HG02763 (cell line): ENCODE measurements around the gene ABCD1.
"Not testable (repeated sequence)": the region's sequence is repeated elsewhere in the genome, so short reads cannot be mapped to it uniquely, and the experiment has no call there.

Experiments used
- ATAC-seq: cut with Tn5 transposase; IDR thresholded peaks from one replicate; pipeline ENCODE4 v1.9.1; 2021; ENCODE audit warnings: mild to moderate bottlenecking, moderate library complexity; ENCODE audit not compliant: unreplicated experiment

The ABCD1 gene

DNA sequence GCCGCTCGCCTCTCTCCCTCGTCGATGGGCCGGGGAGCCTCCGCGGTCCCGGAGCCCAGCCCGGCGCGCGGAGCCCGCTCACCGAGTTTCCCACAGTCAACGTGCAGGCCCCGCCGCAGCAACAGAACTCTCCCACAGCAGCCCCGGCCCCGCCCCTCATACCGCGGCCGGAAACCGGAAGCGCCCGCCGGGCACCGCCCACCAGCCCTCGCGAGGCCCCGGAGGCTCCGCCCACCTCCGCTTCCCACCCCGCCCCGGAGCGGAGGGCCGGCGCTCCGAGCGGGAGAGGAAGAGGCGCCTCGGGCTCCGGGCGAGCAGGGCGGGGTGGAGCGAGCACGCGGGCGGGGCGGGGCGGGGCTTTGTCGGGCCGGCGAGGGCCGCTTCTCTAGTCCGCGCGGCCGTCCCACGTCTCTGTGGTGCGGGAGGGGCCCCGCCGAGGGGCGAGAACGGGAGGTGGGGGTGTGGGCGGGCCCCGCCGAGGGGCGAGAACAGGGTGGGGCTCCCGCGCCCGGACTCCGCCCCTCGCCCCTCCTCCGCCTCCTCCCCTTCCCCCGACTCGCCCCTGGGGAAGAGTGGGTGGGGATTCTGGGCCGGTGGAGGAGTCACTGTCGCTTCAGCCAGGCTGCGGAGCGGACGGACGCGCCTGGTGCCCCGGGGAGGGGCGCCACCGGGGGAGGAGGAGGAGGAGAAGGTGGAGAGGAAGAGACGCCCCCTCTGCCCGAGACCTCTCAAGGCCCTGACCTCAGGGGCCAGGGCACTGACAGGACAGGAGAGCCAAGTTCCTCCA lies at the start of gene ABCD1, which contains the start of gene BCAP31:
ABCD1 (plus strand) TSS at position 605 of the 787 bp plus-strand sequence. CDS start 411 bp downstream, outside the sequence.
BCAP31 (minus strand) TSS at position 136 of the 787 bp plus-strand sequence. CDS start 1,143 bp downstream, outside the sequence.
- peak; percentile 59 for ATAC-seq

DNA sequence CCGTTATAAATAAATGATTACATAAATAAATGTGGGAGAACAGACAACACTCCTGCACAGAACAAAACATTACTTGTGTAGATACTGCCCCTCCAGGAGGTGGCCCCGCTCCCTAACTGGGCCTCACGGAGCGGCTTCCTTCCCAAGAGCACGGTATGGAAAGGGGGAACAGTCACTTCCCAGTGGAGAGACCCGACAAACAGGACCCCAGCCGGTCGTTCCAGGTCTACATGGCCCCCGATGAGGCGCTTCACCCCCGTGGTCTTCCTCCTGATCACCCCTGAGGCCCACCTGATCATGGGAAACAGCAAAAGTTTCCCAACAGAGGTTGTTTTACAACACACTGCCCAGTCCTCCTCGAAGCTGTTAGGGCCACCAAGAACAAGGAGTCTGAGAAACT lies 43.5 kb upstream of the ABCD1 start:
- no peak for ATAC-seq

DNA sequence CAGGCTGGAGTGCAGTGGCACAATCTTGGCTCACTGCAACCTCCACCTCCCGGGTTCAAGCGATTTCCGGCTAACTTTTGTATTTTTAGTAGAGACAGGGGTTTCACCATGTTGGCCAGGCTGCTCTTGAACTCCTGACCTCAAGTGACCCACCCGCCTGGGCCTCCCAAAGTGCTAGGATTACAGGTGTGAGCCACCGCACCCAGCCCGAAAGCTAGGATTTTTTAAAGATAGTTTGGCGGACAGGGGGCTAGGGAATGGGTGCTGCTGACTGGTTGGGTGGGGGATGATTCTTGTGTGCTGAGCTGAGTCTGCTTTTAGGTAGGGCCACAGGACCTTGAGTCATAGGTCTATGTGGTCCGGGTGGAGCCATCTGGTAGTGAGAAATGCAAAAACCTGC lies 41.2 kb upstream of the ABCD1 start:
- ATAC-seq = not testable (repeated sequence)

DNA sequence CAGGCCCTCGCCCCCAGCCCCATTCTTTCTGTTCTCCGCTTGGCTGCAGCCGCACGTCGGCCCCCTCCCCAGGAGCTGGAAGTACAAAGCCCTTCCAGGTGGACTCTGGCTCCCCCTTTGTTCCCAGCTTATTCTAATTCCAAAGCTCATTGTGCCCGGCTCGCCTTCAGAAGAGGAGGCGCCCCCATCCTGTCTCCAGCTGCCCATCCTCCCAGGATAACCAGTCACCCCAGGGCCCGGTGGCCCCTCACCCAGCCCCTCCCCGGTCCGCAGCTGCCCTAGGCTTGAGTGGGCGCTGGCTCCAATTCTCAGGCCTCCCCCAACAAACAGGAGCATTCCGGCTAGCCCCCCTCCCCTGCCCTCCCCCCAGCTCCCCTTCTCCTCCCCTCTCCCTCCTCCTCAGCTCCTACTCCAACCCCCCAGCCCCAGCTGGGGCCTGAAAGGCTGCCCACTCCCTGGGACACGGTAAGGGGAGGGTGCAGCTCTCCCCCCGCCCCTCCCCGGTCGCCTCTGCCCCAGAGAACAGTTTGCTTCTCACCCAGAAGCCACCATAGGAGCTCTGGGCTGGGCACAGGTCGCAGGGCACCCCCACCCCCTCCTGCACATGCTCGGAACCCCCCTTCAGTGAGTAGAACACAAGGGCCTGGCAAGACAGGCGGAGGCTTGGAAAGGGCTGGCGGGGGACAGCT lies 40.0 kb upstream of the ABCD1 start:
- no peak for ATAC-seq

DNA sequence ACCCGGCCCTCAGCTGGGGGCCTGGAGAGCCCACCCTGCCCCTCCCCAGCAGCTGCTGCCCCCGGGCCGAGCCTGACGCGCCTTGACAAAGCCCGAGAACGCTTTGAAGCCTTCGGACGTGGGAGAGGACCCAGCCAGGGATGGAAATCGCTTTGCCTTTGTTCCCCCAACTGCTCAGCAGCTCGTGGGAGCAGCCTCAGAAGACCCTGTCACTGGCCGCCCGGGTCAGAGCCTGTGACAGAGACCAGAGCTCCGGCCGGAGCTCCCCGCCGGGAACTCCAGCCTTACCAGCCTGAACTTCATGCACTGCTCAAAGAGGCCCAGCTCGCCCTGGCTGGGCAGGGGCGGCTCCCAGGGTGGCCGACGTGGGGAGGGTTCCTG lies 39.5 kb upstream of the ABCD1 start:
- ATAC-seq = no peak

DNA sequence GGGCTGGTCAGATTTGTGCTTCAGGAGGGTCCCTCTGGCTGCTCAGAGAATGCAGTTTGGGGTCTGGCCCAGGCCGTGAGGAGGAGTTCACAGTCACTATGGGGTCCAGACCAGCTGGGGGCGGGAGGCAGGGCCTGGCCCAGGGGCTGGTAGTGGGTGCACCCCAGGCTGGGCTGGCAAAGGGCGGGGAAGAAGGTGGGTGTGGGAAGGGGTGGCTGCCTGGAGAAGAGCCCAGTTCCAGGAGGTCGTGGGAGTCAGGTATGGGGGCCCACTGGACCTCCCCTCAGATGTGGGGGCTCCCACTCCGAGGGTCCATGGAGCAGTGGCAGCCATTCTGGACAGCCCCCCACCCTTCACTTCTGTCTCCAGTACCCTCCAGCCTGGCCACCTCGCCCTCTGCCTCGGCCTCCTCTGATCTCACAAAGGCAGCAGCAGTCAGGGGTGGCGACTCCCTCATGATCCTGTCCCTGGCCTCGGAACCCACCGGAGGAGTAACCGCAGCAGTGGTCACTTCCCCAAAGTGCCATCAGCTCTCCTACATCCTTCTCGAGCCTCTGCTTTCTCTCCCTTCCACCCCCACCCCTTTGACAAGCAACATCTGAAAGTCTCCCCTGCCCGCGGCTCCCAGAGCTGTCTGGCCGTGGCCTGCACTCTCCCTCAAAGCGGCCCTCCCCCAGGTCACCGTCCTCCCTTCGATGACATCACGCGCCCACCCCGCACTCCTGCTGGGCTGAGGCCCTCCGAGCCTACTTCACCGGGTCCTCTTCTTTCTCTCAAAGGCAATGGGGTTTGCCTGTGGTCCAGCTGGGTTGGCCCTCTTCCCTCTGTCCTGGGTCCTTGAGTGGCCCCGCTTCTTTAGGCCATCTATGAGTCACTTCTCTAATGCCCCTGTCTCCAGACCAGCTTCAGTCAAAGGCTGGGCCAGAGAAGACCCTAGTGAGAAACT lies 38.6 kb upstream of the ABCD1 start:
- no peak for ATAC-seq

DNA sequence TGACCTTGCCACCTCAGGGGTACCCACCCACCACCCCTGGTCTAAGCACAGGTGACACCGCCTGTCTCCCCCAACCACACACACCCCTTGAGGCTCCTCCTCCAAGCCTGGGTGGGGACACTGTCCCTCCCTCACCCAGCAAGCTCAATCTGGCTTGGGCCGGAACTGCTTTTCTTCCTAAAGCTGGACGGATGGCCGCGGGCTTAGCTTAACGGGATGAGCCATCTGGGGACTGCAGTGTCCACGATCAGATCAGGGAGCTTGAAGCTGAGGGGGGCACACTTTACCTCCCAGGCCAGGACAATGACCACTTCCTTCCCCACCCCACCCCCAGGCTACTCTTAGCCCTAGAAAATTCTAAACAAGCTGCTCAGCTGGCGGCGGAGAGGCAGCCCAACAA lies 37.9 kb upstream of the ABCD1 start:
- ATAC-seq = no peak

DNA sequence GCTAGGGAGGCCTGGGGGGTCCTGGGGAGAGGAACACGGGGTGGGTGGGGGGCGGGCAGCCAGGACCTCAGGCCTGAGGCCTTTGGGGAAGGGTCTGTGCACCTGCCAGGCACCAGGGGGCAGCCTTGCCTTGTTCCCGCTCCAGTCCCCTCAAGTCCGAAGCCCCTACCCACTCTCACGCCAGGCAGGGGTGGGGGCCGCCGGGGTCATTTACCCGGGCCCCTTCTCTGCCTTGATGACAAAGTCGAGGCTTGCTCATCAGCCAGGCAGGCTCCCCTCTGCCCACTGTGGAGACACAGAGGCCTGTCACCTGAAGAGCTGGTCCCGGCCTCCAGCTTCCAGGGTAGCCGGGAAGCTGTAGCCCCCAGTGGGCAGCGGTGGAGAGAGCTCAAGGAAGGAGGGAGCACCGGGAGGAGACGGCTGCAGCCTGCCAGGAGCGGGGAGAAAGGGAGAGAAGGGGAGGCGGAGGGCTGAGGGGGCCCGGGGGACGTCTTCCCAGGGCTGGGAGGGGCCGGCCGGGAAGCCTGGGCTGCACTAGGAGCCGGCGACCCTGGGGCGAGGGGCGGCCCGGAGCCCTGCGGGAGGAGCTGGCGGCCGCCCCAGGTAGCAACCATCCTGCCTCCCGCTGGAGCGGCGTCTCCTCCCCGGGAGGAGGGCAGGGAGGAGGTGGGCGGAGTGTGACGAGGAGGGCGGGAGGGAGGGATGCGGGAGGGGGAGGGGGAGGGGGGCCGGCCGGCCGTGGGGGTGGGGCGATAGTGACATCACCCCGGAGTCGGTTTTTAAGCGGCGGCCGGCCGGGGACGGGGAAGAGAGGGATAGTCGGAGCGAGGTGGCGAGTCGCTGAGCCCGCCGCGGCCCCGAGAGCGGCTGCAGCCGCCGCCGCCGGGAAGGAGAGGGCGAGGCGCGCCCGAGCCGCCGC lies 37.3 kb upstream of the ABCD1 start, which contains the start of gene SLC6A8:
SLC6A8 (plus strand) TSS at position 806 of the 919 bp plus-strand sequence. CDS start 649 bp downstream, outside the sequence.
- no peak for ATAC-seq

DNA sequence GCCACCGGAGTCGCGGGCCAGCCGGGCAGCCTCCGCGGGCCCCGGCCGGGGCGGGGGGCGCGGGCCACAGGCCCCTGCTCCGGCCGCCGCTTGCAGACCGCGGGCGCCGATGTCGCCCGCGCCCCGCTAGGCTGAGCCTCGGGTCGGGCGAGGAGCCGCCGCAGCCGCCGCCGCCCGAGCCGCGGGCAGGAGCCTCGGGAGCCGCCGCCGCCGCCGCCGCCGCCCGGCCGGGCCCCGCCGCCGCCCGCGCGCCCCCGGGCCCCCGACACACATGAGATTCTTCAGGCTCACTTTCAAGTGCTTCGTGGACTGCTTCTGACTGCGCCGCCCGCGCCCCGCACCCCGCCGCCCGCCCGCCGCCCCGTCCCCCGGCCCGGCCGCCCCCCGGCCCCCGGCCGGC lies 36.6 kb upstream of the ABCD1 start:
- no peak for ATAC-seq

DNA sequence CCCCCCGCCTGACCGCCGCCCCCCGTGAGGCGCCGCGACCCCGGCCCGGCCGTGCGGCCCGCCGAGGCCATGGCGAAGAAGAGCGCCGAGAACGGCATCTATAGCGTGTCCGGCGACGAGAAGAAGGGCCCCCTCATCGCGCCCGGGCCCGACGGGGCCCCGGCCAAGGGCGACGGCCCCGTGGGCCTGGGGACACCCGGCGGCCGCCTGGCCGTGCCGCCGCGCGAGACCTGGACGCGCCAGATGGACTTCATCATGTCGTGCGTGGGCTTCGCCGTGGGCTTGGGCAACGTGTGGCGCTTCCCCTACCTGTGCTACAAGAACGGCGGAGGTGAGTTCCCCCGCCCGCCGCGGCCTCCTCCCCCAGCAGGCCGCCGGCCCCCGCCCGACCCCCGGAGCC lies 36.1 kb upstream of the ABCD1 start:
- no peak for ATAC-seq

DNA sequence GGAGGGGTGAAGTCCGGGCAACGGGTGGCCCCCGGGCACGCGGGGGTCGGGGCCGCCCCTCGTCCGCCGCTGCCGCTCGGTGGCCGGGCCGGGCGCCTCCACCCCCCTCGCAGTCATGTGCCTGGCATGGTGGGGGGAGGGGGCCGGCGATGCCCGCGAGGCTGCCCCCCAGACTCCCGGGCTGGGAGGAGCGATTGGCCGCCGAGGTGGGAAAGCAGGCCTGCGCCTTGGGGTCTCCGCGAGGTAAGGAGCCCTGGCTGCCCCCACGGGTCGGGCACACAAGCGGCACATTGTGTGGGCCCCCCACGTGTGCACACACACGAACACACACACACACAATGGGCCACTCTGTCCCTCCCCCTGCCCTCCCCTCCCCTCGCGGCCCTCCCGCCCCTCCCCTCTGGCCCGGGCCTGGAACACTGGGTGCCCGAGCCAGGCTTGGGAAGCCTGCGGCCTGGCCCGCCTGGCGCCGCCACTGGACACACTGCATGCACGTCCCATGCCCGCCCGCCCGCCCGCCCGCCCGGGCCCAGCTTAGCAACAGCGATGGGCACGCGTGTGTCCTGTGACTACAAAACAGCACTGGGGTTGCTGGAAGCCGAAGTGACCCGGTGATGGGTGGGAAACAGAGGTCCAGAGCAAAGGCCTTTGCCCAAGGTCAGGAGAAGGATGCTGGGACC lies 35.6 kb upstream of the ABCD1 start:
- no peak for ATAC-seq

DNA sequence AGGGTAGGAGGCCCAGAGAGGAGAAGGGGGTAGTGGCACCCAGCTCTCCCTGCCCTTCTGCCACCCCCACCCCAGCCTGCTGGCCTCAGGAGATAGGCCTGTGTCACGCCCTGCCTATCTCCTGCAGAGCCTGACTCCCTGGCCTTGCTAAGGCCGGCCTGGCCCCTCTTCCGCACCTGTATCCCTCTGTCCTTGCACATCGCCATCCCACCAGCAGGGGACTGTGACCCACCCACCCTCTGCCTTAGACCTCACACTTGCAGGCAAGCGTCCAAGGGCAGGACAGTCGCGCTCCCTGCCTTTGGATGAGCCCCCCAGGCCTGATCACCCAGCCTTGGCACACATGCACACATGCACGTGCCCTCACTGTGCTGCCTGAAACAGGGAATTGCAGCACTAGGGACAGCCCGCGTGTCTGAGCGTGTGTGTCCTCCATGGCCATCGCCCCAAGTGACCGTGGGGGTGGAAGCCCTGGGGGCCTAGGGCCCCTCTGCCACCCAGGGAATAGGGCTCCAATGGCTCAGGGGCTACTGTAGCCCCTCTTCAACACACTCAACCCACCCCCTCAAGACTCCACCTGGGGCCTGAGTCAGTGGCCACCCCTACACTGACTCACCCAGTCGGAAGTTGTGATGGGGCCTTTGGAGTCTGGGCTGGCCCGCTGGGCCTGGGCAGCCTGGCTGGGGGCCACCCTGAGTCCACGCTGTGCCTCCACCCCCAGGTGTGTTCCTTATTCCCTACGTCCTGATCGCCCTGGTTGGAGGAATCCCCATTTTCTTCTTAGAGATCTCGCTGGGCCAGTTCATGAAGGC lies 34.8 kb upstream of the ABCD1 start:
- ATAC-seq = no peak

DNA sequence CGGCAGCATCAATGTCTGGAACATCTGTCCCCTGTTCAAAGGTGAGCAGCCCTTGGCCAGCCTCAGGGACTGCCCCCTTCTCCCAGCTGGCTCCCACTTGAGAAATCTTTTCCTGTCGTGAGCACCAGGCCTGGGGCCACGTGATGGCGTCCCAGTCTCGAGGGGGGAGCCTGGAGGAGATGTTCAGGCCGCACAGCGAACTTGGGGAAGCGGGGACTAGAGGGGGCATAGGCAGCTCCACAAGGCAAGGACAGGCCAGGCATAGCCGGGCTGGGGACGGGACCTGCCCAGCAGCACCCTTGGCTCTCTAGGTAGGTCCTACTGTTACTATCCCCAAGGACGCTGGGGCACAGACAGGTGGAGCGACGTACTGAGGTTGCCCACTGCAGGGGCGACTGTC lies 34.2 kb upstream of the ABCD1 start:
- ATAC-seq = no peak

DNA sequence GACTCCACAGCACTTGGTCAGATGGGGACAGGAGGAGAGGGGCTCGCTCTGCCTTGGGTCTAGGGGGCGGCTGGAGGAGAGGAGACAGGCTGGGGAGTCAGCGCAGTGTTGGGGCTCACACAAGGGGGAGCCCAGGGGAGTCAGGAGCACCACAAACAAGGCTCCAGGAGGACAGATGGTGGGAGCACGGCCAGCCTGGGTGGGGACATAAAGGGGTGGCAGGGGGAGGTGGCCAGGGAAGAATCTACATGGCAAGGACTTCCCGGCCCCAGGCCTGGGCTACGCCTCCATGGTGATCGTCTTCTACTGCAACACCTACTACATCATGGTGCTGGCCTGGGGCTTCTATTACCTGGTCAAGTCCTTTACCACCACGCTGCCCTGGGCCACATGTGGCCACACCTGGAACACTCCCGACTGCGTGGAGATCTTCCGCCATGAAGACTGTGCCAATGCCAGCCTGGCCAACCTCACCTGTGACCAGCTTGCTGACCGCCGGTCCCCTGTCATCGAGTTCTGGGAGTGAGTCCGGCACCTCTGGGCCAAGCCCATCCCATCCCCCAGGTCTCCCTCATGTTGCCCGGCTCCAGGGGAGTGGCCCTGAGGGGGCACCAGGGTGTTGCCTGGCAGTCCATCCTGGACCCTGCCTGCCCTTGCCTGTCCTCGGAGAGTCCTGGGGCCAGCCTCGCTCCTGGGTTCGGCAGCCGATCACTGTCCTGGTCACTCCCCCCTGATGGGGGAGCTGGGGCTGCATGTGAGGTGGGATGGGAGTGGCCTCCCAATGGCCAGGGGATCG lies 33.4 kb upstream of the ABCD1 start:
- not testable (repeated sequence) for ATAC-seq

DNA sequence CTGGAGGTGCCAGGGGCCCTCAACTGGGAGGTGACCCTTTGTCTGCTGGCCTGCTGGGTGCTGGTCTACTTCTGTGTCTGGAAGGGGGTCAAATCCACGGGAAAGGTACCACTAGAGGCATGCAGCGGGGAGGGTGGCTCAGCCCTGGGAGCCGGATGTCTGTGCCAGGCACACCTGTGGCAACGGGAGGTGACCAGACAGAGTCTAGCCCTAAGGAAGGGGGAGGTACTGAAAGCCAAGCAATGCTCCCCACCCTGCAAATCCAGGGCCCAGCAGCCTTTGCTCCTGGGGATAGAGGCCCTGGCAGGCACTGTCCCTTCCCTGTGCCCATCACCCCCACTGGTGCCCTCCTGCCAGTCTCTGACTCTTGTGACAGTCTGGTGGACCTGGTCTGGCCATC lies 32.7 kb upstream of the ABCD1 start:
- ATAC-seq = no peak

DNA sequence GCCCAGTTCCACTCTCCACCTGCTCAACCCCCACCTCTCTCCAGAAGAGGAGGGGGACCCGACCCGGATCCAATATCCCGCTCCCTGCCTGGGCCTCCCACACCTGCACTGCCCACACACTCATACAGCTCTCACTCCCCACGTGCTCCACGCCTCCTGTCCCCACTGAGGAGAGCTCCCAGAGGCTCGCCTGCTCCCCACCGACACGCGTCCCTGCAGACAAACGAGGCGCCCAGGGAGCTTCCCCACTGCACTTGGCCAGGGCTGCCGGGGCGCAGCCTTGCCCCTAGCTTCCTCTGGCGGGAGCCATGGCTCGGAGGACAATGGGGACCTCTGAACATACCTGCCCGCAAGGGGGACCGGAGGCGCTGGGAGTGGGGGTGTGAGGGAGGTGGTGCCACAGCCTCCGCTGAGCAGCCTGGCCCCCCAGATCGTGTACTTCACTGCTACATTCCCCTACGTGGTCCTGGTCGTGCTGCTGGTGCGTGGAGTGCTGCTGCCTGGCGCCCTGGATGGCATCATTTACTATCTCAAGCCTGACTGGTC lies 32.0 kb upstream of the ABCD1 start:
- ATAC-seq = no peak
